NCI-H1092 (cell line): ENCODE data around the gene OVOL3.
"Not testable (repeated sequence)": the region's sequence is repeated elsewhere in the genome, so short reads cannot be mapped to it uniquely, and the experiment has no call there.

ENCODE experiments used
- DNase-seq: peaks from one replicate; lab custom pipeline; 2025; lab: John Stamatoyannopoulos, UW

Gene OVOL3

DNA sequence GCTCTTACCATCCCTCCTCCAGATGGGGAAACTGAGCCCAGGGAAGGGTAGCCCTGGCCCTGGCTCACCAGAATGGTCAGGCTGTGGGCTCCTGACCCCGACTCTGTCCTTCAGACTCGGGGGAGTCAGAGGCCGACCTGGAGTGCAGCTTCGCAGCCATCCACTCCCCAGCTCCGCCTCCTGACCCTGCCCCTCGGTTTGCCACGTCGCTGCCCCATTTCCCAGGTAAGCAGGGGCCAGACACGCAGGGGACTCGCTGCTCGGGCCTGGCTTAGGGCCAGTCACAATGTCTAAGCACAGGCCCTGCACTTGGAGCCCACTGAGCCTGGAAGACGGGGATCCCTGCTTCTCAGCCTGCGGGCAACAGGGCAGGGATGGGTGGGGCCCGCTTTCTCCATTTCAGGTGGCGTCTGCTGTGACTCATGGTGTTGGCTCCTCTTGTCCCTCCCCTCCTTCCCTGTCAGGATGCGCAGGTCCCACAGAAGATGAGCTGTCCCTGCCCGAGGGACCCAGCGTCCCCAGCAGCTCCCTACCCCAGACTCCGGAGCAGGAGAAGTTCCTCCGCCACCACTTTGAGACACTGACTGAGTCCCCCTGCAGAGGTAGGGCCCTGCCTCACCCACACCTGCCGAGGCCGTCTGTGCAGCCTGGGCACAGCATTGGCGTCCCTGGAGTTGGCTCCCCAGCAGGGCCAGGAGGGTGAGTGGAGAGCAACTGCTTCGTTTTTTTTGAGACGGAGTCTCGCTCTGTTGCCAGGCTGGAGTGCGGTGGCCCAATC is 9.2 kb upstream of the OVOL3 start:
- no peak for DNase-seq

DNA sequence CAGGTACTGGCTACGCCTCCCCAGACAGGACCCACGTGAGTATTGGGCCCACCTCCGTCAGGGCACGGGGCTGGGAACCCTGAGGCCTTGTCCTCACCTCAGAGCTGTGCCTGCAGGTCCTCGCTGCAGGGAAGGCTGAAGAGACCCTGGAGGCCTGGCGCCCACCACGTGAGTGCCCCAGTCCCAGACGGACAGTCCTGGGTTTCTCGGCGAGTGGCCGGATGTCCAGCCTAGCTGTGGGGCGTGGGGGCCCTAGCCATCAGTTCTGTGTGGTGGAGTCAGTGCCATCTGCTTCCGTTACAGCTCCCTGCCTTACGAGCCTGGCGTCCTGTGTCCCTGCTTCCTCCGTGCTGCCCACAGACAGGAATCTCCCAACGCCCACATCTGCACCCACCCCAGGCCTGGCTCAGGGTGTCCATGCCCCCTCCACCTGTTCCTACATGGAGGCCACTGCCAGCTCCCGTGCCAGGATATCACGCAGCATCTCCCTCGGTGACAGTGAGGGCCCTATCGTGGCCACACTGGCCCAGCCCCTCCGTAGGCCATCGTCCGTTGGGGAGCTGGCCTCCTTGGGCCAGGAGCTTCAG is 7.8 kb upstream of the OVOL3 start:
- no peak for DNase-seq

DNA sequence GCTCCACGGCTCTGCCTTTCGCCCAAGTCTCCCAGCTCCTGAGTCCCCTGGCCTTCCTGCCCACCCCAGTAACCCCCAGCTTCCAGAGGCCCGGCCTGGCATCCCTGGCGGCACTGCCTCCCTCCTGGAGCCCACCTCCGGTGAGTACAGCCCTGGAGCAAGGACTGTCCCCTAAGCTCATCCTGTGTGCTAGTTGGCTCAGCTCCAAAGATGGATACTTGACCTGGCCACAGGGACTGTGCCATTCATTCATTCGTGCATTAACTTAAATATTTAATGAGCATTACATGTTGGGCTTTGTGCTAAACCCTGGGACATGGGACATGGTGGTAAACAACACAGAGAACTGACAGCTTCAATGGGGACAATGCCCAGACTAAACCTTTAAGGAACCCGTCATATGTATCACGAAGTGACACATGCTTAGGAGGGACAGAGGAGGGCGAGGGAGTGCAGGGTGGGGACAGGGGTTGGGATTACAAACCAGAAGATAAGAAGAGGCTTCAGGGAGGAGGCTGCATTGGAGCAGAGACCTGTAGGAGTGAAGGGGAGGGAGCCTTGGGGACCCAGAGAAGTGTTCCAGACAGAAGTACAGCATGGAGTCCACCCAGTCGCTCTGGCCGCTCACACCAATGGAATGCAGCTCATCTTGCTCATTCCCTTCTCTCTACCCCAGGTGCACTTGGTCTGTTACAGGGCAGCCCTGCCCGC is 6.9 kb upstream of the OVOL3 start:
- no peak for DNase-seq

DNA sequence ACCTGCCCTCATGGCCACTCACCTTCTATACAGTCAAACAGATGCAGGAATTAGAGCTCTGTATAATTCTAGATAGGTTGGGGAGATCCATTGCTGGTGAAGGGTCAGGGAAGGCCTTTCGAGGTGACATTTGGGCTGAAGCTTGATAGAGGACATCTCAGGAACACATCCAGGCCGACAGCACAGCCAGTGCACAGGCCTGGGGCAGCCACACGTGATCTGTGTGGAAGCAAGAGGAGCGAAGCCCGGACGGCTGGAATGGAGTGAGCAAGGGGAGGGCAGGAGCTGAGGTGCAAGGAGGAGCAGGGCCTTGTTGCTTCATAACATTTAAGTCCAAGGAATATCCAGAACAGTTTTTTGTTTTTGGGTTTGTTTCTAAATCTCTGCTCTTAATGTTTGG is 4.5 kb upstream of the OVOL3 start:
- DNase-seq = no peak

DNA sequence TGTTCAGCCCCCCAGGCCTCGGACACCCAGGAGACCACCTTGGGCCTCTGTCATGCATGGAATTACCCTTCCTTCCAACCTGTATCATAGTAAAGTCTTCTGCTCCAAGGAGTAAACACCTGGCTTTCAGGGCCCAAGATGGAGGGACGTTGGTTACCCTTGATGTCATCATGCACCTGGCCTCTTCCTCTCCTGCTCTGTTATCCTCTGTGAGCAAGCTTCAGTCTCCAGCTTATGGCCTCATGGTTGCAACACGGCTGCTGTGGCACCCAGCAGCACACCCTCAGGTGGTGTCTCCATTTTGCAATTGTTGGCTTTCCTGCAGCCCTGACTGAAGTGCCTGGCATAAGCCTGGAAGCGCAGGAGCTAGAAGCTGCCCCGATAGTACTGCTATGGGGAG is 4.0 kb upstream of the OVOL3 start:
- DNase-seq = no peak

DNA sequence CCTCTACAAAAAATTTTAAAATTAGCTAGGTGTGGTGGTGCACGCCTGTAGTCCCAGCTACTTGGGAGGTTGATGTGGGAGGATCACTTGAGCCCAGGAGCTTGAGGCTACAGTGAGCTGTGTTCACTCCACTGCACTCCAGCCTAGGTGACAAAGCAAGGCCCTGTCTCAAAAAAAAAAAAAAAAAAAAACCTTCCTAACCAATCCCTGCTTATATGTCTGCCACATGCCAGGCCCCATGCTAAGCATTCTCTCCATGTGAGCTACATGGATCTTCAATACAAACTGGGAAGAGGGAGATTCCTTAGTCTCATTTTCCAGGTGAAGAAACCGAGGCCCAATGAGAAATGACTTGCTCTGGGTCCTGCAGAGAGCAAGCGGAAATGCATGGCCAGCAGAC is 2.3 kb upstream of the OVOL3 start:
- no peak for DNase-seq

DNA sequence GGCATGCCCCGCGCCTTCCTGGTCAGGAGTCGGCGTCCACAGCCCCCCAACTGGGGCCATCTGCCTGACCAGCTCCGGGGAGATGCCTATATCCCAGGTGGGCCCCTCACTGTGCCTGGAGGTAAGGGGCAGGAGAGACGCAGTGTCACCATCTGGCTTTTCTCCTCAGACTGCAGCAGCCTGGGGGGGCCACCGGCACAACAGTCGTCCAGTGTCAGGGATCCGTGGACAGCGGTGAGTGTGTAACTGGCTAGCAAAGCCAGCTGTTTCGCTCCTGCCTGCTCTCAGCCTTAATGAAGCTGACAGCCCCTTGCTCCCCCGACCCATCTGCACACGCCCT is 227 bp downstream of the OVOL3 start:
- DNase-seq = no peak

DNA sequence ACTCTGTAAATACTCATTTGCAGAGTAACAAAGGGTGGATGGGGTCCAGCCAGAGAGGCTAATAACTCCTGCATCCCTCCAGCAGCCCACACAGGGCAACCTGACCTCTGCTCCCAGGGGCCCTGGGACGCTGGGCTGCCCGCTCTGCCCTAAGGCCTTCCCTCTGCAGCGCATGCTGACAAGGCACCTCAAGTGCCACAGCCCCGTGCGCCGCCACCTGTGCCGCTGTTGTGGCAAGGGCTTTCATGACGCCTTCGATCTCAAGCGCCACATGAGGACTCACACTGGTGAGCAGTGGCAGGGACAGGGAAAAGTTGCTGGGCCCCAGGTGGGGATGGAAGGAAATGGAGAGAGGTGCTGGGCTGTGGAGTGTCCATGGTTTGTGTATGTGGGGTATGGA is 1.7 kb downstream of the OVOL3 start:
- no peak for DNase-seq

DNA sequence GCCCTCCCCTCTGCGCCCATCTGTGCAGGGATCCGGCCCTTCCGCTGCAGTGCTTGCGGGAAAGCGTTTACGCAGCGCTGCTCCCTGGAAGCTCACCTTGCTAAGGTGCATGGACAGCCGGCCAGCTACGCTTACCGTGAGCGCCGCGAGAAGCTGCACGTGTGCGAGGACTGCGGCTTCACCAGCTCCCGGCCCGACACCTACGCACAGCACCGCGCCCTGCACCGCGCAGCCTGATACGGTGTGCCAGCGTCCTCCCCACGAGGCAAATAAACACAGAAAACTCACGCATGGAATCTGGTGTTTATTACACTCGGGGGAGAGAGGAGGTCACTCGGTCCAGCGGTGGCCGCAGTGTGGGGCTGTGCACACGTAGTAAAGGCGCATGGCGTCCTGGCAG is 2.5 kb downstream of the OVOL3 start:
- DNase-seq = no peak

DNA sequence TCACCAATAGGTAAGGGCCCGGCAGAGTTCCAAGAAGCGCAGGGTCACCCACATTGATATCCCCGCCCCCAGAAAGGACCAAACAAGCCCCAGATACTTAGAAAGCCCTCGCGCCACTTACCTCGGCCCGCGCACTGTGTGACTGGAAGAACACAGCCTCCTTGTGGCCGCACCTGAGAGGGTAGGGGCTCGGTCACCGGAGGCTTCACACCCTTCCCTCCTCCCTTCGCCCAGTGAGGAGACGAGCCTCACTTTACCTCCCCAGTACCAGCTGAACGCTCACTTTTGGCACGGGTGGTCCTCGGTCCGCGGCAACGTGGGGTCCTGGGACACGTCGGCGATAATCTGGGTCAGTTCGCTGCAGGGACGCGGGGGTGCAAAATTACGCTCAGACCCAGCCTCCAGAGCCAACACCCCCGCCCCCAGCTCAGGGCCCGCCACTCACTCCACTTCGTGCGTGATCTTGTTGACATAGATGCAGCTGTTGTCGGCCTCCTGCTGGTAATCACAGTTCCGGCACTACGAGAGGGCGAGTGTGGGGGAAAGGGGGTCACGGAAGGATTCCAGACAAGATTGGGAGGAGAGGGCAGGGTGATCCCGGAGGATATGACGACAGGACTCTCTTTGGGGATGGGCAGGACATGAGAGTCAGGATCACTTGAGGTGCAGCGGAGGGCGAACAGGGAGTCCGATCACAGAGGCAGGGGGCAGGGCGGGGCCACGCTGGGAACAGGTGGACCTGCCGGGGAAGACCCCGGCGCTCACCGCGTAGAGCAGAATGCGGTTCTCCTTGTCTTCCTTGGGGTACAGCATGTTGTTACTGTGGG is 3.2 kb downstream of the OVOL3 start:
- peak; percentile 4 for DNase-seq

DNA sequence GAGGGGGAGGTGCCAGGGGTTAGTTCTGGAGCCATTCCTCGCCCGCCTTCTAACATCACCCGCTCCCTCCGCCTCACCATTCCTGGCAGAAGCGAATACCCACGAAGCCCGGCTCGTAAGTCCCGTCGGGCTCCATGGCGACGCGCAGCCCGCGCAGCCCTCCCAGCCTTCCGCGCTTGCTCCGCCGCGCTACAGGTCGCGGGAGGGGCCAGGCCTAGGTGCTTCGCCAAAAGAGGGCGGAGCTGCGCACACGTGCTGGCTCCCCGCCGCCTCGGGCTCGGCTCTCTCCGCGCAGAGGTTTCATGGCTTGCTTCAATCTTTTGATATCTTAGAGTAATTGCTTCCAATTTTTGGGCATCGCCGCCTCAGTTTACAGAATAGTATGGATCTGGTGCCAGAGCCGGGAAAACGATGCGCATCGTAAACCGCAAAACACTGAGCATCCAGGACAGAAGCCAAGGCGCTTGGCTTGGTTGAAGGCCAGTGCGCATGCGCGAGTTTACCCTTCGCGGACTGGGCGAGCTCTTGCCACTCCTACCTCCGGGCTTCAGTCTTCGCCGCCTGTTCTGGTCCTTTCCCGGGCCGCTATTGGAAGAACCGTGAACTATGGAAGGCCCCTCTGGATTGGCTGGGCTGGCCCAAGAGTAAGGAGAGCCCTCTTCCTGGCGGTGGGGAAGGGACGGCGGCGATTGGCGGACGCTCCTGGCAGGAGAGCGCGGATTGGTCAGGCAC is 3.9 kb downstream of the OVOL3 start, which contains the start of gene POLR2I:
Gene POLR2I (minus strand): TSS at position 155 of the 732 bp plus-strand sequence. CDS start 19 bp downstream, at position 136.
- DNase-seq = peak; percentile 98

DNA sequence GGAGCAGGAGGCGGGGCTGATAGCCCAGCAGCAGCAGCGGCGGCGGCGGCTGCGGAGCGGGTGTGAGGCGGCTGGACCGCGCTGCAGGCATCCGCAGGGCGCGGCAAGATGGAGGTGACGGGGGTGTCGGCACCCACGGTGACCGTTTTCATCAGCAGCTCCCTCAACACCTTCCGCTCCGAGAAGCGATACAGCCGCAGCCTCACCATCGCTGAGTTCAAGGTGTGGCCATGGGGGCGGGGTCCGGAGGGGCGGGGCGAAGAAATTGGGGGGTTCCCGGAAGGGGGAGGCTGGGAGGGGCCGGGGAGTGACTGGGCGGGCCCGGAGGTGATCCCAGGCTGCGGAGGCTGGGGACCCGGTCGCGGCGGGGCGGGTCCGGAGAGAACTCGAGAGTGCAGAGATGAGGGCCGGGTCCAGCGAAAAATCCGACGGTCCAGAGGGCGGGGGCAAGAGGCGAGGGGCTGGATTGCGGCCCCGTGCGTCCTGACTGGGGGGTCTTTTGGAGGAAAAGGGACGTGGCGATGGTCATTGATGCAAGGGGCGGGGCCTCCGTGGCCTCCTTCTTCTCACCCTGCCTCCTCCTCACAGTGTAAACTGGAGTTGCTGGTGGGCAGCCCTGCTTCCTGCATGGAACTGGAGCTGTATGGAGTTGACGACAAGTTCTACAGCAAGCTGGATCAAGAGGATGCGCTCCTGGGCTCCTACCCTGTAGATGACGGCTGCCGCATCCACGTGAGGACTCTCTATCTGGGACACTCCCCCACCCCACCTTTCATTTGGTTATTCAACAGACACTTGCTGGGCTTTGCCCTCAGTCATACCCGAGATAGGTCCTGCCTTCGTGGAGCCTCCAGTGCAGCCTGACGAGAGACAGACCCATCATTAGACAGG is 4.8 kb downstream of the OVOL3 start, which contains the start of gene TBCB:
Gene TBCB (plus strand): TSS at position 16 of the 891 bp plus-strand sequence. CDS start 93 bp downstream, at position 109.
- DNase-seq = peak; percentile 39

DNA sequence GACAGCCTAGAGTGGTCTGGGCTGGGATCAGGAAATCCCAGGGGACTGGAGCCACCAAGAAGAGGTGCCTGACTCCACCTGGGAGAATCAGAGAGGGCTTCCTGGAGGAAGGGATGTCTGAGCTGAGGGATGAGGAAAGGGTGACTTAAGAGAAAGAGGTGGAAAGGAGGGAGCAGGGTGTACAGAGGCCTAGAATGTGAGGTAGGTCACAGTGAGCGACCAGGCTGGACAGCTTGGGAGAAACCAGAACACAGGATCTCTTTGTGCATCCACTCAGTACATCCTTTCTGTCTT is 5.3 kb downstream of the OVOL3 start:
- no peak for DNase-seq

DNA sequence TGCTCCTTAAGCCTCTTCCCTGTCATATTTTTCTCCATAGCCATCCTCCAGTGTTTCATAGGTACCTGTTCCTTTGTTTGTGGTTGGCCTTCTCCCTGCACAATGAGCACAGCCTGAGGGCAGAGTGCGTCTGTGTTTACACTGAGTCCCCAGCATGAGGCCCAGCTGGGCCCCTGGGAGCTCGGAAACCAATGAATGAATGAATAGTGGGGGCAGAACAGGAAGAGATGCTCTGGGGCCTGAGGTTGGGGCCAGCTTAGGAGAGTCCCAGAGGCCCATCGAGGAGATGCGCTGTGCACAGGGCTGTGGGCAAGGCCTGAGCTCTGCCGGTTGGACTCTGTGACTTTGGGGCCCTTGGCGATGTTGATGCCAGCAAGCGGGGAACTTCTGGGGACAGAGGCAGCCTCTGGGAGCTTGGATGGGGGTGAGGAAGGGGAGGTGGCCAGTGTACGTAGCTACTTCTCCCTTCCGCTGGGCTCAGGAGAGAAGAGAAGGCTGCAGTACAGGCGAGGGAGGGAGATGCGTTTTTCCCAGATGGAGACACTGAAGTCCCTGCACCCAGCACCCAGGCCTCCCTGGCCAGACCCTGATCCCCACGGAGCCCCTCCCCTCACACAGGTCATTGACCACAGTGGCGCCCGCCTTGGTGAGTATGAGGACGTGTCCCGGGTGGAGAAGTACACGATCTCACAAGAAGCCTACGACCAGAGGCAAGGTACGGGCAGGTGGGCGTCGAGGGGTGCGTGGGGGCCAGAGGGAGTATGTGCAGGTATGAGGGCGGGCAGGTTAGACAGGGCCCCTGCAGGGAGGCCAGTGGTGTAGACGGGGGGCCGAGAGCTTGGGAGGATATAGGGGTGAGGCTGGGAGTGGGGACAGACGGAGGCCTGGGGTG is 9.4 kb downstream of the OVOL3 start:
- peak; percentile 1 for DNase-seq

DNA sequence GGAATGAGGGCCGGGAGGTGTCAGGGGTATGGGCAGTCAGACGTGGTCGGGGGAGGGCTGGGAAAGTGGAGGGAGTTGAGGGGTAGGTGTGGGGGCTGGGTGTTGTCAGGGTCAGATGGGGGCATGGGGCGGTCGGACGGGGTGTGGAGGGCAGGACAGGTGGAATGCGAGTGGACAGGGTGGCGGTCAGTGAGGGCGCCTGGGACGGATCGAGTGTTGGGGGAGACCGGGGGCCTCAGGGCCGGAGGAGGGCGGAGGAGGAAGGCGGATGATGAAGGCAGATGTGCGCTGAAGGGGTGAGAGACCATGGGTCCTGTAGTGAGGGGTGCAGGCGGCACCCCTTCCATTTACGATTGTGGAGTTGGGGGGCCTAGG is 10.0 kb downstream of the OVOL3 start:
- no peak for DNase-seq

DNA sequence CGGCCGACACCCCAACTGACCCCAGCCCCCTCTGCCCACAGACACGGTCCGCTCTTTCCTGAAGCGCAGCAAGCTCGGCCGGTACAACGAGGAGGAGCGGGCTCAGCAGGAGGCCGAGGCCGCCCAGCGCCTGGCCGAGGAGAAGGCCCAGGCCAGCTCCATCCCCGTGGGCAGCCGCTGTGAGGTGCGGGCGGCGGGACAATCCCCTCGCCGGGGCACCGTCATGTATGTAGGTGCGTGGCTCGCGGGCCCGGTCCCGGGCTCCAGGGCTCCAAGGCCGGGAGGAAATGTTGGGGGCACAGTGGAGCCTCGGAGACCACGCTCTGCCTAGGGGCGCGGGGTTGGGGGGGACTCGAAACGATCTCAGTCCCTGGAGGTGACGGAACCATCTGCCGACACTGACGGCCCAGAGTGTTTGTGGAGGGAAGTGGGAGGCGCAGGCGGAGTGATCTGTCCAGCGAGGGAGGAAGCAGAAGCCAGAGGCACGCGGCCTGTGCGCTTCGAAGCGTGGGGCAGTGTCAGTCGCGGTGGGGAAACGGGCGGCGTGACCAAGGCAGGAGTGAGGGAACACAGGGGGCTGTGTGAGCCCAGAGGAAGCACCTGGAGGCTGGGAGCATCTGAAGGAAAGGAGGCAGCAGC is 10.7 kb downstream of the OVOL3 start:
- DNase-seq = no peak

DNA sequence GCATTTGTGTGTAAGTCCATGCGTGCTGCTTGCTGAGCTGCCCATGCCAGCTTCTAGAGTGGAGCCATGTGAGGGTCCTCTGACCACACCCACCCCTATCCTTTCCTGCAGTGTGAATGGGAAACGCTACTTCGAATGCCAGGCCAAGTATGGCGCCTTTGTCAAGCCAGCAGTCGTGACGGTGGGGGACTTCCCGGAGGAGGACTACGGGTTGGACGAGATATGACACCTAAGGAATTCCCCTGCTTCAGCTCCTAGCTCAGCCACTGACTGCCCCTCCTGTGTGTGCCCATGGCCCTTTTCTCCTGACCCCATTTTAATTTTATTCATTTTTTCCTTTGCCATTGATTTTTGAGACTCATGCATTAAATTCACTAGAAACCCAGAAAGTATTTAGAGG is 14.6 kb downstream of the OVOL3 start:
- DNase-seq = no peak

DNA sequence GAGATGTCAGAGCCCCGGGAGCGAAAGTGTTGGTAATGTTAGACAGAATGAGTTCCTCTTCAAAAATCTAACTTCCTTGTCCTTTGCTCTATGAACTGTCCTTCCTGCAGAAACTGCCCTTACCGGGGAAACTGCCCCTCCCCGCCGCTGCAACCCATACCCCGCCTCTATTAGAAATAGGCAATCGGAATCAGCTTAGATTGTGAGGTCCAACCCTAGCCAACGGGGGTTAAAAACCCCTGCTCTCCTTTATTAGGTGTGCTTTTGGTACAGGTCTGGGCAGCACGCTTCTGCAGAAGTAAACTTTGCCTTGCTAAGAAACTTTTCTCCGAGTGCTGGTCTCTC is 17.4 kb downstream of the OVOL3 start:
- no peak for DNase-seq

DNA sequence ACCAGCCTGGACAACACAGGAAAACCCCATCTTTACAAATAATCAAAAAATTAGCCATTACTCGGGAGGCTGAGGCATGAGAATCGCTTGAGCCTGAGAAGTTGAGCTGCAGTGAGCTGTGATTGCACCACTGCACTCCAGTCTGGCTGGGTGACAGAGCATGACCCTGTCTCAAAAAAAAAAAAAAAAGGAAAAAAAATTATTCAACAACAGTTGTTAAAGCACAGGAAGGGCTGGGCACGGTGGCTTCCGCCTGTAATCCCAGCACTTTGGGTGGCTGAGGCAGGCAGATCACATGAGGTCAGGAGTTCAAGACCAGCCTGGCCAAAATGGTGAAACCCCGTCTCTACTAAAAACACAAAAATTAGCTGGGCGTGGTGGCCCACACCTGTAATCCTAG is 20.3 kb downstream of the OVOL3 start:
- DNase-seq = not testable (repeated sequence)
